Skeletal muscle satellite cell (primary cell): ENCODE results near the gene HOMER1. TPM values are rescaled to one million over a fixed set of nuclear protein-coding genes. Genes with fewer than 3 reads are reported as not detected.

Source experiments
- H3K27me3 ChIP-seq: 2 replicates; pipeline ENCODE4 v1.7.0; 2013; ENCODE audit warnings: low read length; ENCODE audit not compliant: control insufficient read depth, insufficient read depth
- H3K36me3 ChIP-seq: 2 replicates; pipeline ENCODE4 v1.7.0; 2013; ENCODE audit warnings: mild to moderate bottlenecking, control low read depth, low read length; ENCODE audit not compliant: insufficient read depth
- H3K4me1 ChIP-seq: 2 replicates; pipeline ENCODE4 v1.7.0; 2013; ENCODE audit warnings: low read length; ENCODE audit not compliant: control insufficient read depth, insufficient read depth
- H3K4me2 ChIP-seq: 2 replicates; pipeline ENCODE4 v1.7.0; 2013; ENCODE audit warnings: mild to moderate bottlenecking, low read length
- H3K4me3 ChIP-seq: 2 replicates; pipeline ENCODE4 v1.7.0; 2013; ENCODE audit warnings: low read length
- H3K9ac ChIP-seq: 2 replicates; pipeline ENCODE4 v1.7.0; 2013; ENCODE audit warnings: mild to moderate bottlenecking, low read depth, low read length, moderate library complexity
- H3K9me3 ChIP-seq: replicated peaks from 2 replicates; pipeline ENCODE4 v1.7.0; 2013; ENCODE audit warnings: mild to moderate bottlenecking, control low read depth, low read length
- small RNA-seq: library from RNA; depleted of rRNA; stranded (forward); fragments of <200 nt; gene quantifications from one replicate; pipeline ENCODE3, GENCODE V24; 2012

The HOMER1 gene

DNA sequence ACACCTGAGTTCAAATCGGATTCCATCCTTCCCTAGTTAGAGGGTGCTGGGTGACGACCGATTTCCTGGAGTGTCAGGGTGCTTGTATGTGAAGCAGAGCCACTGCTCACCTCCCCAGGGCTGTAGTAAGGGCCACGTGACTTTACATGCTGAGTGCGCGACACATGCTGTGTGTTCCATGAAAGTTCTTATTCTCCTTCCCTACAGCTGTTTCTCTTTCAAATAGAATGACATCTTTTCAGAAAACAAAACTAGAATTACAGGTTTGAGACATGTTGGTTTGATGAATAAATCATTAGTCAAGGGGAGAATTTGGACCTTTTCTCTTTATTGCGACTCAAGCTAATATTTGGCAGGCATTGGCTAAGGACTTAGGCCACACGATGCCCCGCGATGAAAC lies 164.9 kb downstream of the HOMER1 start:
- Histone ChIP-seq H3K9me3 (no peaks in the 10 kb centered on the region), H3K4me1 (peaks cover 8% of the 10 kb centered on the region), H3K4me3 (no peak overlapping the region), H3K9ac (no peak overlapping the region), H3K4me2 (no peak overlapping the region), H3K36me3 (no peaks in the 10 kb centered on the region), H3K27me3 (no peaks in the 10 kb centered on the region)

DNA sequence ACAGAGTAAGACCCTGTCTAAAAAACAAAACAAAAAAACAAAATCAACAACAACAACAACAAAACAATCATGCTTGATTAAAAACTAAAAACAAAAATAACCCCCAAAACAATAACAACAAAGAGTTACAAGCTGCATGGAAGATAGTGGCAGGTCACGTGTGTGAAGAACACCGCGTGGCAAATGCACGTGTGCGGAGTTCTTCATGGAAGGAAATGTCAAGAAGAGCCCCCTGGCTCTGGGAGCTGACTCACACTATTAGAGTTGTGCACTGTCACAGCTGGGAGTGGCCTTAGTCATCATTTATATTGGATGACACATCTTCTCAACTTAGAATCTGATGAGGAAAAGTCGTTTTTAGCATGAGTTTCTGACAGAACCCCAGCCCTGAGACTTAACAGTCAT lies 167.5 kb downstream of the HOMER1 start:
- Histone ChIP-seq H3K9ac (no peak overlapping the region), H3K4me2 (no peak overlapping the region), H3K27me3 (no peaks in the 10 kb centered on the region), H3K9me3 (no peaks in the 10 kb centered on the region), H3K36me3 (no peaks in the 10 kb centered on the region), H3K4me3 (no peak overlapping the region), H3K4me1 (peaks cover 8% of the 10 kb centered on the region)

DNA sequence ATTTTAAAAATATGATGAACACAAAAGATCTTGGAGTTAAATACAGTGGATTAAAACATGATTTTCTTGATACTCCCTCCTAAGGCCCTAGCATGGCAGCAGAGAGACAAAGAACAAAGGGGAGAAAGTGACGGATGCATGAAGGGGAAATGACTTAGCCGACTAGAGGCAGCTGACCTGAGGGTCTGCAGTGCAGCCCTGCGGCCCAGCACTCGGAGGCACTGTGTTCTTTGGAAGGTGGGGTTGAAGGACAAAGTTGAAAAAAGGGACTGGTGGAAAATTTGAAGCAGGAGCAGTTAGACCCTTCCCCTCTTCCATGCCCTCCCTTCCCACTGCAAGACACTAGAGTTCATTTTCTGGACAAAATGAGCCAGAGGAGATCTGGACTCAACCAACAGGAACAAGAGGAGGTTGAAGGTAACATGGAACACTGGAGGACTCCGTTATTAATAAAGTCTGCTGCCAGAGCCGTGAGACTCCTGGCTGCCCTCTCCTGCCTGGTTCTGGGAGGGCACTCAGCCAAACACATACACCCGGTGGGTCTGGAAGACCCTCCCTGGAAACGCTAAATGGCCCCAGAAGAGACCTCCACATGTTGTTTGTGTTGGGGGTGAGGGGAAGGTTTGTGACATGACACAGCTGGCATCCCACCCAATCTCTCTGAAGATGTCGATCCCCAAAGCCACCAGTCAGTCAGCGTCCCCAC lies 179.9 kb downstream of the HOMER1 start:
- no peaks in the 10 kb centered on the region for H3K9me3 ChIP-seq
- H3K4me3 ChIP-seq = no peak overlapping the region
- H3K36me3 ChIP-seq = no peaks in the 10 kb centered on the region
- H3K27me3 ChIP-seq = no peaks in the 10 kb centered on the region
- H3K4me1 ChIP-seq = no peaks in the 10 kb centered on the region
- H3K4me2 ChIP-seq = no peak overlapping the region
- no peak overlapping the region for H3K9ac ChIP-seq

DNA sequence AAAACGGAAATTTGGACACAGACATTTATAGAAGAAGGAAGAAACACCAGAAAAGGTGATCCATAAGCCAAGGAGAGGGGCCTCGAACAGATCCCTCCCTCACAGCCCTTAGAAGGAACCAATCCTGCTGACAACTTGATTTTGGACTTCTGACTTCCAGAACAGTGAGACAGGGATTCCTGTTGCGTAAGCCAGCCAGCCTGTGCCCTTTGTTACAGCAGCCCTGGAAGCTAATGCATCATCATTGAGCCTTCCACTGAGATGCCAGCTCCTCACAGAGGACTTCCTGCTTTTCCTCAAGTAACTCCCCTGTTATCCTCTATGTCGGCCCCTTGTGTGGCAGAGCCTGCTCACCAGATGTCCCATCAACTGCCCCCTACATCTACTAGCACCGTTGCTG lies 183.9 kb downstream of the HOMER1 start:
- no peaks in the 10 kb centered on the region for H3K9me3 ChIP-seq
- no peak overlapping the region for H3K4me3 ChIP-seq
- H3K4me1 ChIP-seq = no peaks in the 10 kb centered on the region
- H3K9ac ChIP-seq = no peak overlapping the region
- no peak overlapping the region for H3K4me2 ChIP-seq
- H3K36me3 ChIP-seq = no peaks in the 10 kb centered on the region
- H3K27me3 ChIP-seq = no peaks in the 10 kb centered on the region

DNA sequence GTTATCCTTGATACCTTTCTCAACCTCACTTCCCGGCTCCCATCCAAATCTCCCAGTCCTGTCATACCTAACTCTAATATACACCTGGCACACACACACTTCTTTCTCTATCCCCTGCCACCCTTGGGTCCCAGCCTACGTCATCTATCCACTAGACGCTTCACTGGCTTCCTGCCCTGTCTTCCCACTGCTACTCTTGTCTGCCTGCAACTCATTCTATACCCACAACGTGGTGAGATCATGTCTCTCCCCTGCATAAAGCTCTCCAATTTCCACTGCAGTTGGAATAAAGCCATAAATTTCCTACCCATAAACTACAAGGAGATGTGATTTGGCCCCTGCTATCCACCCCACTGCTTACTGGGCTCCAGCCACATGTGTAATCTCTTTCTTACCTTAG lies 184.5 kb downstream of the HOMER1 start:
- no peaks in the 10 kb centered on the region for H3K36me3 ChIP-seq
- H3K27me3 ChIP-seq = no peaks in the 10 kb centered on the region
- H3K4me3 ChIP-seq = no peak overlapping the region
- H3K9me3 ChIP-seq = no peaks in the 10 kb centered on the region
- no peak overlapping the region for H3K4me2 ChIP-seq
- no peaks in the 10 kb centered on the region for H3K4me1 ChIP-seq
- H3K9ac ChIP-seq = no peak overlapping the region

Small RNA genes within 50 kb of the gene (small RNA-seq; reads per million reads assigned to genes)
- gene RF00019 = not detected
